Measurements from ENCODE around the gene IFNAR1. TPM values are rescaled to one million over a fixed set of nuclear protein-coding genes. Genes with fewer than 3 reads are reported as not detected.
"Not testable (repeated sequence)": the region's sequence is repeated elsewhere in the genome, so short reads cannot be mapped to it uniquely, and the experiment has no call there.

Gene IFNAR1
- total RNA-seq, 1 experiment from 2014 or later, result 16.2 TPM

DNA sequence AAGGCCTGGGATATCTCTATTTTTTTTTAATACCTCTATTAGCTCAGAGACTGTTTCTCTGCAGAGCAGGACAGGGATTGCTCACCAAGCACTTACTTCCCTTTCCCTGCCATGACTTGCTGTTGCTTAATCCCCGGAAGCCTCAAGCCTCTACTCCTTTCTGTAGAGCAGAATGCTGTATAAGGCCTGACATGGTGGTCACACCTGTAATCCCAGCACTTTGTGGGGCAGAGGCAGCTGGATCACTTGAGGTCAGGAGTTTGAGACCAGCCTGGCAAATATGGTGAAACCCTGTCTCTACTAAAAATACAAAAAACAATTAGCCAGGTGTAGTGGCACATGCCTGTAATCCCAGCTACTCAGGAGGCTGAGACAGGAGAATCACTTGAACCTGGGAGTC lies 55.2 kb downstream of the IFNAR1 start:
- Histone ChIP-seq H3K4me1 (replicated peaks) (peaks cover 34% of the 10 kb centered on the region), H3K27ac (peak overlapping the region; percentile 76)
- not testable (repeated sequence) for H3K27me3 ChIP-seq (replicated peaks); H3K4me3 ChIP-seq; H3K9me3 ChIP-seq (replicated peaks); H3K36me3 ChIP-seq
- peak in 1 of 2 experiments; percentile 22 for DNase-seq (ENCODE audit: low read depth in 1 of 2, low spot score in 2 of 2)

DNA sequence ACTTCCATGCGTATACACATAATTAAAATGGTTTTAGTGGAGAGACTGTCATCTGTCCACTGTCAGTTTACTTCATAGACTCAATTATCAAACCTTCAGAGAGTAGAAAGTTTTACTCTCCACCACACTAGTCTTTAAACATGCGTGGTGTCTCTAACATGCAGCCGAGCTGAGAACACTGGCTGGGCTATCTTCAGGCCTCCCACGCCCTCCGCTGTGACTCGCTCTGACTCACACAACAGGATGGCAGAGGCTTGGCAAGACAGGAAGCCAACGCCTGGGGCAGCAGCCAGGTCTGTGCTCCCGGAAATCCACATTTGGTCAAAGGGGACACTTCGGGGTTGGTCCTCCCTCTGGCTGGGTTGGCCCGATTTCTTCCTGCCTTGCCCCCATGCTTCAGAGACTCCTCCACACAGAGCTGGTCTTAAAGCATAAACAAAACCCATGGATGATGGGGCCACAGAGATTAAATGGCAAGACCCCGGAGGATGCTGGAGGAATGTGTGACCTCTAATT lies 55.8 kb downstream of the IFNAR1 start:
- Histone ChIP-seq H3K9me3 (replicated peaks) (no peaks in the 10 kb centered on the region), H3K27me3 (replicated peaks) (no peaks in the 10 kb centered on the region), H3K27ac (peak overlapping the region; percentile 76), H3K4me3 (no peak overlapping the region), H3K4me1 (replicated peaks) (peaks cover 34% of the 10 kb centered on the region), H3K36me3 (no peaks in the 10 kb centered on the region)
- peak; percentile 88 to 97 for DNase-seq (ENCODE audit: low read depth in 1 of 2, low spot score in 2 of 2)

DNA sequence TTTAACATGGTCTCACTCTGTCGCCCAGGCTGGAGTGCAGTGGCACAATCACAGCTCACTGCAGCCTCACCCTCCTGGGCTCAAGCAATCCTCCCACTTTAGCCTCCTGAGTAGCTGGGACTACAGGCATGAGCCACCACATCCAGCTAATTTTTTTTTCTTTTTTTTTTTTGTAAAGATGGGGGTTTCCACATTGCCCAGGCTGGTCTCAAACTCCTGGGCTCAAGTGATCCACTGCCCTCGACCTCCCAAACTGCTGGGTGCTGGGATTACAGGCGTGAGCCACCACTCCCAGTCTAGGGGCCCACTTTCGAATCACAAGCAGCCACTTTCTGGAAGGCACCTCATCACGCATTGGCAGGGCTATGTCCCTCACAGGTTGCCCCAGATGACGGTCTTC lies 56.6 kb downstream of the IFNAR1 start:
- not testable (repeated sequence) for H3K27ac ChIP-seq; H3K4me3 ChIP-seq; H3K27me3 ChIP-seq (replicated peaks); H3K9me3 ChIP-seq (replicated peaks); H3K36me3 ChIP-seq; DNase-seq (ENCODE audit: low read depth in 1 of 2, low spot score in 2 of 2)
- H3K4me1 ChIP-seq (replicated peaks), result peaks cover 34% of the 10 kb centered on the region

DNA sequence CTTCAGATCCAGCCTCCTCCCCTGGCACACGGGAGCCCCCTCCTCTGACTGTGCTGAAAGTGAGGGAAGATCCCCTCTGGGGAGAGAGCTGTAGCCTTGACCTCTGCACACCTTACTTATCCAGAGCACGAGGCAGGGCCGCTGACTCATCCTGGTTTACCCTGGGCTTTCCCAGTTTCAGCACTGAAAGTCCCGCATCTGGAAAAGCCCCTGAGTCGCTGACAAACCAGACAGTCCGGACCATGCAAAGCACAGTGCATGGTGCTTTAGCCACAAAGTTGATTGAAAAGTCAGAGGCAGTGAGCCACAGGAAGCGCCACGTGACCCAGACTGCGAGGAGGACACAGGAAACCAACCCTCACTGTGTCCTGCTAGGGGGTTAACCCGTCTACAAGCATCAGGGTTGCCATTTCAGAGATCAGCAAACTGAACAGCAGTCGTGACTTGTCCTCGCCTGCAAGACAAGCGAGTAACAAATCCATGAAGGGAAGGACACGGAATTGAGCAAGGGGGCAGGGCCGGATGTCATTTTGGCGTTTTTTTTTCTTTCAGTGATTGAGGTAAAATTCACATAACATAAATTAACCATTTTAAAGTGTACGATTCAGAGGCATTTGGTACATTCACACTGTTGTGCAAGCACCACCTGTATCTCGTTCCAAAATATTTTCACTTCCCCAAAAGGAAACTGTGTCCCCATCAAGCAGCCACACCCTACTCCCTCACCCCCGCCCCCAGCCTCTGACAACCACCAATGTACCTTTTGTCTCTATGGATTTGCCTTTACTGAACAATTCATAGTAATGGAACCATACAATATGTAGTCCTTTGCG lies 58.5 kb downstream of the IFNAR1 start:
- peak; percentile 70 to 78 for DNase-seq (ENCODE audit: low read depth in 1 of 2, low spot score in 2 of 2)
- peak overlapping the region; percentile 39; the same call in 1 of the 2 replicates for H3K27ac ChIP-seq
- no peaks in the 10 kb centered on the region for H3K36me3 ChIP-seq
- no peaks in the 10 kb centered on the region for H3K27me3 ChIP-seq (replicated peaks)
- H3K4me3 ChIP-seq, result no peak overlapping the region
- H3K9me3 ChIP-seq (replicated peaks), result no peaks in the 10 kb centered on the region
- H3K4me1 ChIP-seq (replicated peaks), result peaks cover 34% of the 10 kb centered on the region

DNA sequence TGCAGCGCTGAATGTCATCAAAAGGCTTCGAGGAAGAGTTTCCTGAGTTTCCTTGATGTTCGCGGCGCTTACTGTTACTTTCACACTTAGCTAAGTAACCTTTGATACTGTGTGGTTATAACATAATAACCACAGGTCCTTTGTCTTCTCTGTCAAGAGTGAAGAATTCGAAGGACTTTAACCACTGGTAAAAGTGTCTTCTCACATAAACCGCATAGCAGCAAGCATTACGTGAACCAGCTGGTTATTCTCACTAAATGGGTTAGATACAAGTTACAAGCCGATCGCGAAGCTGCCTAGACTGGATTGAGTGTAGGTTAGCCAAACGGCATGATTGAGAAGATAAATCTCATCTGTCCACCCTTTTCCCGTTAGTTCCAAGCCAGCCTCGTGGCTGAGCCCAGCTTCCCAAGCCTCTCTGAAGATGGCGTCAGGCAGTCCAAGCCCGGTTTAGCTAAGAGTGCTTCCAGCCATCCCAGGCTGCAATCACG lies 60.1 kb downstream of the IFNAR1 start:
- no peak for DNase-seq (ENCODE audit: low read depth in 1 of 2, low spot score in 2 of 2)
- Histone ChIP-seq H3K4me1 (replicated peaks) (peaks cover 29% of the 10 kb centered on the region), H3K27me3 (replicated peaks) (no peaks in the 10 kb centered on the region), H3K27ac (no peak overlapping the region), H3K36me3 (no peaks in the 10 kb centered on the region), H3K9me3 (replicated peaks) (no peaks in the 10 kb centered on the region), H3K4me3 (no peak overlapping the region)

DNA sequence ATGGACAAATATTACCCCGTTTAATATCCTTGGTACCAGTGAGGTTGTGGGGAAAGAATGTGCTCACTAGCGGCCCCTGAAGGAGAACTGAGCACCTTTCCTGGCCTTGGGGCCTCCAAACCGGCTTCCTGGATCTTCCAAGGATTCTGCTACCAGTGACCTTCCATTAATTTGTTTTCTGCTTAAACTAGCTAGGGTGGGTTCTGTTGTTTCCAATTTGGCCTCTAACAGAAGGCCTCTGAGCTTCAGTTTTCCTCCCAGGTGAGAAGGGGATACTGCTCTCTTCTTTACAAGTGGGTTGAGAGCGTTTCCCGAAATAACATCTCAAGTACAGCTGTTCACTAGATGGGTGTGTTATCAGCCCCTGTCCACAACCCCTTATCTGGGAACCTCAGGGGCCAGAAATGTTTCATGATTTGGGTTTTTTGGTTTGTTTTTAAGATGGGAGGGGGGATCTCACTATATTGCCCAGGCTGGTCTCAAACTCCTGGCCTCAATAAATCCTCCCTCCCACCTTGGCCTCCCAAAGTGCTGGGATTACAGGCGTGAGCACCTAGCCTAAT lies 61.5 kb downstream of the IFNAR1 start:
- Histone ChIP-seq H3K27ac (no peak overlapping the region), H3K27me3 (replicated peaks) (no peaks in the 10 kb centered on the region), H3K36me3 (no peaks in the 10 kb centered on the region), H3K9me3 (replicated peaks) (no peaks in the 10 kb centered on the region), H3K4me1 (replicated peaks) (peaks cover 16% of the 10 kb centered on the region), H3K4me3 (no peak overlapping the region)
- DNase-seq (ENCODE audit: low read depth in 1 of 2, low spot score in 2 of 2), result no peak

DNA sequence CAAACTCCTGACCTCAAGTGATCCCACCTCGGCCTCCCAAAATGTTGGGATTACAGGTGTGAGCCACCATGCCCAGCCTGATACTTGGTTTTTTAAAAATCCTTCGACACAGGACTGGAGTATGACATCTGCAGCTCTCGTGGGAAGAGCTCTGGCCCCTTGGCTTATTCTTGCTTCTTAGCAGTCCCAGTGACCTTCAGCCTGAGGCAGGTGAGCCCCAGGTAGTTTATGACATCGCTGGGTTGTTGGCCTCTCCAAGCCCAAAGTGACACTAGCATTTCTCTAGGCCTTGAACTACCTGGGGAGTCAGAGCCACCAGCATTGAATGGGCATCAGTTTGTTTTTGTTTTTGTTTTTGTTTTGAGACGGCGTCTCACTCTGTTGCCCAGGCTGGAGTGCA lies 62.5 kb downstream of the IFNAR1 start:
- Histone ChIP-seq H3K36me3 (no peaks in the 10 kb centered on the region), H3K9me3 (replicated peaks) (no peaks in the 10 kb centered on the region), H3K4me1 (replicated peaks) (peaks cover 14% of the 10 kb centered on the region), H3K4me3 (no peak overlapping the region), H3K27me3 (replicated peaks) (no peaks in the 10 kb centered on the region), H3K27ac (no peak overlapping the region)
- no peak for DNase-seq (ENCODE audit: low read depth in 1 of 2, low spot score in 2 of 2)

DNA sequence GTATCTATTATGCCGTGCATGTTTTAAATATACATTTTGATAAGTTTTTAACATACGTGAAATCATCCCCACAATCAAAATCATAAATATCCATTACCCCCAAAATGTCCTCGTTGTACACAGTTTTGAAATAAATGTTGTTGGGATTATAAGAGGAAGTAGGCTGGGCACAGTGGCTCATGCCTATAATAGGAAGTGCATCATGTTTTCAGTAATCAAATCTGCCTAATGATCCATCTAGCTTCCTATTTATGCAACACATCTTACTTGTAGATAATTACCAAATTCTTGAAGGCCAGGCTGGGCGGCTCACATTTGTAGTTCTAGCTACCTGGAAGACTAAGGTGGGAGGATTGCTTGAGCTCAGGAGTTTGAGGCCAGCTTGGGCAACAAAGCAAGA lies 63.4 kb downstream of the IFNAR1 start:
- no peak for DNase-seq (ENCODE audit: low read depth in 1 of 2, low spot score in 2 of 2)
- H3K4me3 ChIP-seq, result no peak overlapping the region
- no peak overlapping the region for H3K27ac ChIP-seq
- H3K36me3 ChIP-seq, result no peaks in the 10 kb centered on the region
- peaks cover 5% of the 10 kb centered on the region for H3K4me1 ChIP-seq (replicated peaks)
- H3K9me3 ChIP-seq (replicated peaks), result no peaks in the 10 kb centered on the region
- no peaks in the 10 kb centered on the region for H3K27me3 ChIP-seq (replicated peaks)

DNA sequence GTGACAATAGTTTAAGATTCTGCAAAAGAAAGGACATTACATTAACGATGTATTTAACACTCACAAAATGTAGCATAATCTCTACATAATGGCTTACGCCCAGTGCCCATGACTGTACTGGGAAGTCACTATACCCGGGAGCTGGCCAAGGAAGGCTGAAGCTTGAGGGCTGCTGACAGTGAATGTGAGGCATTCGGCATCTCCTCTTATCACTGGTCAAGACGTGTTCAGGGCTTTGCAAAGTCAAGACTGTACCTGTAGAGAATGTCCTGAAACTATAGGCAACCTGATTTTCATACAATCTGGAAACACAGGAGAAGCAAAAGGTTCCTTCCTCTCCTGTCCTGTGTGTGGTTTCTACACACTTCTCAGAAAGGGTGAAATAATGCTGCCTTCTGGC lies 65.7 kb downstream of the IFNAR1 start:
- H3K27me3 ChIP-seq (replicated peaks), result no peaks in the 10 kb centered on the region
- DNase-seq (ENCODE audit: low read depth in 1 of 2, low spot score in 2 of 2), result no peak
- H3K4me1 ChIP-seq (replicated peaks), result peaks cover 2% of the 10 kb centered on the region
- H3K27ac ChIP-seq, result no peak overlapping the region
- H3K9me3 ChIP-seq (replicated peaks), result no peaks in the 10 kb centered on the region
- H3K36me3 ChIP-seq, result no peaks in the 10 kb centered on the region
- no peak overlapping the region for H3K4me3 ChIP-seq

DNA sequence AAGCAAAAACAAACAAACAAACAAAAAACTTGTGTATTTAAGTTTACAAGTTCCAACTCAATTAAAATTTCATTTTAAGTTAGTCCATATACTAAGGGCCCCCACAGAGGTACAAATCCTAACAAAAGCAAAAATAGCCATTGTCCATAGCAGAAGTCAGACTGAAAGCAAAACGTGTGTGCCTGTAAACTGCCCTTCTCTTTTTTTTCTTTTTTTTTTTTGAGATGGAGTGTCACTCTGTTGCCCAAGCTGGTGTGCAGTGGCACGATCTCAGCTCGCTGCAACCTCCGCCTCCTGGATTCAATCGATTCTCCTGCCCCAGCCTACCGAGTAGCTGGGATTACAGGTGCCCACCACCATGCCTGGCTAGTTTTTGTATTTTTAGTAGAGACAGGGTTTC lies 66.9 kb downstream of the IFNAR1 start:
- DNase-seq (ENCODE audit: low read depth in 1 of 2, low spot score in 2 of 2), result no peak
- no peaks in the 10 kb centered on the region for H3K27me3 ChIP-seq (replicated peaks)
- no peaks in the 10 kb centered on the region for H3K36me3 ChIP-seq
- no peak overlapping the region for H3K4me3 ChIP-seq
- H3K4me1 ChIP-seq (replicated peaks), result peaks cover 10% of the 10 kb centered on the region
- no peak overlapping the region for H3K27ac ChIP-seq
- H3K9me3 ChIP-seq (replicated peaks), result no peaks in the 10 kb centered on the region

DNA sequence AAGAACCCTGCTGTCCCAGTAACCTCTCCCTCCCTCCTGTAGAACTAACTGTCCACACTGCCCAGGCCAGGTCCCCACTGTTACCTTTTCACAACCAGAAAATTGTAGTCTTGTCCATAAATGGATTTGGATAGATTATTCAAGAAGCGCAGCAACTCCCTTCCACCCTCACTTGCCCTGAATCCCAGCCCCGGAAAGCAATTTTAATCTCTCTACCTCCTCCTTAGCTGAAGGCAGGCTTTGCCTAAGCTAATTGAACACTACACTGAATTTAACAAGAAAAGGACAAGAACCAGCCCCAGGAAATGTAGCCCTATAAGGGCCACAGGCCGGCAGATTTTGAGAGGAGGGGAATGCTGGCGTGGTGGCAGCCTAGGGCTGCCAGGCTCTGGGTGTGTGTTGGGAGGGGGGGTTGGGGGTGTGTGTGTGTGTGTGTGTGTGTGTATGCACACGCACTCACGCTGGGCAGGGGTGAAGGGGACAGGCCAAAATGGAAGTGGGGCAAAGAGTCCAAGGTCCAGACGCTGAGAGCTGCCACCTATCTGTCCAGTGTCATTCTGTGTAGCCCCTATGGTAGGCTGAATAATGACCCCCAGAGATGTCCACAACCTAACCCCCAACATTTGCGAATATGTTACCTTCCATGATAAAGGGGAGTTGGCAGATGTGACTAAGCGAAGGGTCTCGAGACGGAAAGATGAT lies 67.7 kb downstream of the IFNAR1 start:
- no peaks in the 10 kb centered on the region for H3K36me3 ChIP-seq
- no peaks in the 10 kb centered on the region for H3K27me3 ChIP-seq (replicated peaks)
- no peak overlapping the region for H3K27ac ChIP-seq
- no peak overlapping the region for H3K4me3 ChIP-seq
- peaks cover 13% of the 10 kb centered on the region for H3K4me1 ChIP-seq (replicated peaks)
- no peaks in the 10 kb centered on the region for H3K9me3 ChIP-seq (replicated peaks)
- DNase-seq (ENCODE audit: low read depth in 1 of 2, low spot score in 2 of 2), result no peak

DNA sequence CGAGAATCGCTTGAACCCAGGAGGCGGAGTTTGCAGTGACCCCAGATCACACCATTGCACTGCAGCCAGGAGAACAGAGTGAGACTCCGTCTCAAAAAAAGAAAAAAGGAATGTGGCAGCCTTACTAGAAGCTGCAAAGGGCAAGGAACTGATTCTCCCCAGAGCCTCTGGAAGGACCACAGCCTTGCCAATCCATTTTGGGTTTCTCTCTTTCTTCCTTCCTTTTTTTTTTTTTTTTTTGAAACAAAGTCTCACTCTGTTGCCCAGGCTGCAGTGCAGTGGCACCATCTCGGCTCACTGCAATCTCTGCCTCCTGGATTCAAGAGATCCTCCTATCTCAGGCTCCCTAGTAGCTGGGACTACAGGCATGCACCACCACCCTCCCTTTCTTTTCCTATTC lies 68.6 kb downstream of the IFNAR1 start:
- no peaks in the 10 kb centered on the region for H3K9me3 ChIP-seq (replicated peaks)
- DNase-seq (ENCODE audit: low read depth in 1 of 2, low spot score in 2 of 2), result no peak
- no peaks in the 10 kb centered on the region for H3K27me3 ChIP-seq (replicated peaks)
- H3K4me3 ChIP-seq, result no peak overlapping the region
- H3K4me1 ChIP-seq (replicated peaks), result peaks cover 13% of the 10 kb centered on the region
- no peak overlapping the region for H3K27ac ChIP-seq
- no peaks in the 10 kb centered on the region for H3K36me3 ChIP-seq

DNA sequence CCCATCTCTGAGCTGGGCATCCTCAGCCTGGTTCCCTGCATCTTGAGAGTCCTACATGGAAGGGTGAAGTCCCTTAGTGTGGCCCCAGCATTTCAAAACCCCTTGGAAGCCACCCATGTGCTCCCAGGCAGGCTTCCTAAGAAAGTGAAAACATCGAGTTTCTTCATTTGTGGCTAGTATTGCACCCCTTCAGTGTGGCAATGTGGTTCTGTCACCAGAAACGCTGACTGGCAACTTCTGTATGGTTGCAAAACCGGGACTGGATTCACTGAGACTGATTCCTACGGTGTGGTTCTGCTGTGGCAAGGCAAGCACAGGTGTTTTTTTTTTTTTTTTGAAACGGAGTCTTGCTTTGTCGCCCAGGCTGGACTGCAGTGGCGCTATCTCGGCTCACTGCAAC lies 69.5 kb downstream of the IFNAR1 start:
- H3K4me3 ChIP-seq, result no peak overlapping the region
- no peak for DNase-seq (ENCODE audit: low read depth in 1 of 2, low spot score in 2 of 2)
- no peaks in the 10 kb centered on the region for H3K36me3 ChIP-seq
- no peaks in the 10 kb centered on the region for H3K9me3 ChIP-seq (replicated peaks)
- no peaks in the 10 kb centered on the region for H3K27me3 ChIP-seq (replicated peaks)
- no peak overlapping the region for H3K27ac ChIP-seq
- peaks cover 17% of the 10 kb centered on the region for H3K4me1 ChIP-seq (replicated peaks)

DNA sequence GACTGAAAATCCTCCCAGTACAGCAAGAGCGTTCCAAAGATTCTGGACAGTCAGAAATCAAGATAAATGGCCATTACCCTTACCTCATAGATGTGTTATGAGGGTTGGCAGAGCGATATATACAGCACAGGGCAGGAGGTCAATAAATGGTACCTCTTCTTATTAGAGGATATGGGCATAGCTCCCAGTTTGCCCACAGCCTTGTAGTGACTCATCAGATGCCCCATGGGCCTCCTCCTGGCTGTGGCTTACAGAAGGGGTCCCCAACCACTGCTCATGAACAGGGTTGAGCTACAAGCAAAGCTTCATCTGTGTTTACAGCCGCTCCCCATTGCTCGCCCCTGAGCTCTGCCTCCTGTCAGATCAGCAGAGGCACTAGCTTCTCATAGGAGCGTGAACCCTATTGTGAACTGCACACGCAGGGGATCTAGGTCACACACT lies 71.1 kb downstream of the IFNAR1 start:
- Histone ChIP-seq H3K27me3 (replicated peaks) (no peaks in the 10 kb centered on the region), H3K4me3 (no peak overlapping the region), H3K27ac (no peak overlapping the region), H3K9me3 (replicated peaks) (no peaks in the 10 kb centered on the region), H3K36me3 (no peaks in the 10 kb centered on the region), H3K4me1 (replicated peaks) (peaks cover 33% of the 10 kb centered on the region)
- DNase-seq (ENCODE audit: low read depth in 1 of 2, low spot score in 2 of 2), result peak in 1 of 2 experiments; percentile 10
